ENCODE measurements around the gene CTCF.
A peak's percentile ranks its signal among the peaks of the same experiment; 100 is the strongest.
"Not testable (repeated sequence)": the region's sequence is repeated elsewhere in the genome, so short reads cannot be mapped to it uniquely, and the experiment has no call there.

CTCF gene

DNA sequence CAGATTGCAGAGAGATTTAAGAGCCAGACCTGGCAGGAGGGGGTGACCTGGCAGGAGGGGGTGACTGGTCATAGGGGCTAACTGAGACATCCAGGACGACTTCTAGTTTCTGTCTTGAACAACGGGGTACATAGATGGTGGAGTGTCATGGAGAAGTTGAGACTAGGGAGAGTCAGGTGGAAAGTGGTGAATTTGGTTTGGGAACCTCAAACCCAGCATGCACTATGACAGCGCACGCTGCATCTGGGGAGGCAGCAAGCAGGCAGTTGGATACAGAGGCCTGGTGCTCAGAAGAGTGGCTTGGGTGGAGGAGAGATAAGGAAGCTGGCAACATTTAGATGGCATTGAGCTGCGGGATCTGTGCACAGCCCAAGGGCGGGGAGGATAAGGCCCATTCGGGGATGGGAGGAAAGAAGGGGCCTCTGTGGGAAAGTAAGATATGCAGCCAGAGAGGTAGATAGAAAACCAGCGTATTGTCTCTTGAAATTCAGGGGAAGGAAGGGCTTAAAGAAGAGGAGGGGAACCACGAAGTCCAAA lies 29.2 kb upstream of the CTCF start:
- no peak for DNase-seq (ENCODE audit: low read depth in 2 of 3, low spot score in 1 of 3)

DNA sequence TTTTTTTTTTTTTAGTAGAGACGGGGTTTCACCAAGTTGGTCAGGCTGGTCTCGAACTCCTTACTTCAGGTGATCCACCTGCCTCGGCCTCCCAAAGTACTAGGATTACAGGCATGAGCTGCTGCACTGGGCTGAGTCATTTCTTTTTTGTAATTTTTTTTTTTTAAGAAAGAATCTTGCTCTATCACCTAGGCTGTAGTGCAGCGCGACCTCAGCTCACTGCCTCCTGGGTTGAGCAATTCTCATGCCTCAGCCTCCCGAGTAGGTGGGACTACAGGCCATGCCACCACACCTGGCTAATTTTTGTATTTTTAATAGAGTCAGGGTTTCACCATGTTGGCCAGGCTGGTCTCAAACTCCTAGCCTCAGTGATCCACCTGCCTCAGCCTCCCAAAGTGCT lies 28.3 kb upstream of the CTCF start:
- not testable (repeated sequence) for DNase-seq (ENCODE audit: low read depth in 2 of 3, low spot score in 1 of 3)

DNA sequence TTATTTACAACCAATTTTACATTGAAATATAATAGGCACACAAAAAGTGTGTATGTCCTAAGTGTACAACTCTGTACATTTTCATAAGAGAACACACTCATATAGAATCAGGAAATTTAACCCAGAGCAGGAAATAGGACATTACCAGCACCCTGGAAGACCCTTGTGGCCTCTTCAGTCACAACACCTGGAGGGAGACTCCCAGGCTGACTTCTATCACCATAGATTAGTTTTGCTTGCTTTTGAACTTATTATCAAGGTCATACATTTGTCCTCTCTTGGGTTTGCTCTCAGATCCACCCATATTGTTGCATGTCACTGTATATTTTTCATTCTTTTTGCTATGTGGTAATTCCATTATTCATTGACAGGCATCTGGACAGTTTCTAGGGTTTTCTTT lies 27.9 kb upstream of the CTCF start:
- no peak for DNase-seq (ENCODE audit: low read depth in 2 of 3, low spot score in 1 of 3)

DNA sequence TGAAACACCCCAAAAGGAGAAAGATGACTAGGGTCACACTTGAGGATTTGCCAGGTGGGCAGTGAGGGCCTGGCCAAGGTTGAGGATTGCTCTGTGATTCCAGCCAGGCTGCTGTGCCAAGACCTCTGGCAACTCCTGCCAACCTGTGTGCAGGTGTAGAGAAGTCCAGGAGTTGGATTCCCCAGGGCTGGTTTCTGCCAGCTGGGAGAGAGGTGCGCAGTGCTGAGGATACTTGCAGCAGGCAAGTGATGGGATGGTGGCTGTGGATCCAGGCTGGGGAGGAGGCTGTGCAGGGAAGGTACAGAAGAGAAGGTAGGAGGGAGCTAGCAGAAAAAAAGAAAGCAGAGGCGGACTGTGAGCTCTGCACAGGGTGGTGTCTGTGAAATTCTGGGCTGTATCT lies 27.1 kb upstream of the CTCF start:
- no peak for DNase-seq (ENCODE audit: low read depth in 2 of 3, low spot score in 1 of 3)

DNA sequence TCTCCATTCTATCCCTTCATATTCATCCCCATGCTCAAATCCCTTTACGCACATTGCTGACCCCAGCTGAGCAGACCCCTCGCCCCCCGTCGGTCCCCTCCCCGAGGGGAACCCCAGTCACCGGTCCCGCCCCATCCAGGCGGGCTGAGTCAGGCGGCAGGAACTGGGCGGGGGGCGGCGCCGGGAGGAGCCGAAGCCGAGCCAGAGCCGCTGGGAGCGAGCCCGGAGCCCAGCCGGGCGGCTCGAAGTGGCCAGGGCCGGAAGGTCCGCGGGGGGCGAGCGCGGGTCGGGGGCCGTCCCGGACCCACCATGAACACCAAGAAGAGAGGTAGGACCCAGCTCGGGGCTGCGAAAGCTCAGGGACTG lies 25.1 kb upstream of the CTCF start:
- peak in 1 of 3 donors; percentile 38 for DNase-seq (ENCODE audit: low read depth in 2 of 3, low spot score in 1 of 3)

DNA sequence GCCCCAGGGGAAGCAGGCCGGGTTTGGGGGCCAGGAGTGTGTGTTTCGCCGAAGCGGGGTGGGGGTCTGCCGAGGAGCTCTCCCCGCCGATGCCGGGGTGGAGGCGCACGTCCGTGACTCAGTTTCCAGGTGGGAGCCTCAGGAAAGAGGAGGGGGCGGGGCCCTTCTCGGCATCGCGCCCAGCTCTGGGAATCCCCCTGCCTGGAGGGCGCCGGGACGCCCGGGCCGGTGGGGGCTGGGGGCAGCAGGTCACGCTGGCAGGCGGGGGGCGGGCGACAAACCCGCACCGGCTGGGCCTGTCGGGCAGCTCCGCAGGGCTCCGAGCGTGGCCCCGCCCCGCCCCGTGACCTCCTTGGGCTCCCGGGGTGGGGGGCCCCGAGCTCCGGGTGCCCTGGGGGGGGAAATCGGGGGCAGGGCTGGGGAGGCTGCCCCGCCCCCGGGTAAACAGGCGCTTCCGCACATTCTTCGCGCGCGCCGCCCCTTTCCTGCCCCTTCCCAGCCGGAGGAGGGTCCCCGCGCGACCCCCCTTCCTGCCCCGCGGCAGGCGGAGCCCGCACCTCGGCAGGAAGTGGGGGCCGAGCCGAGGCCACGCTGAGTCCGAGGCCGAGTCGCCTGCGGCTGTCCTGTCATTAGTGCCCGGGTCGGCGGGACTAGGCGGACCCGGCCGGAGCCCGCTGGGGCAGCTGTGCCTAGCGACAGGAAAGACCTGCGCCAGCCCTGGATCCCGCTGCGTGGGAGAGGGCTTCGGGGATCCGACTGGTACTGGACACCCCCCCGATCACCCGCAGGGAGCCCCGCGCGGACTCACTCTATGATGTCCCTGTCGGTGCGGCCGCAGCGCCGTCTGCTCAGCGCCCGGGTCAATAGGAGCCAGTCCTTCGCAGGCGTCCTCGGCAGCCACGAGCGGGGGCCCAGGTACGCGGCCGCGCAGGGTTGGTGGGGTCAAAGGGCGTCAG lies 24.4 kb upstream of the CTCF start:
- DNase-seq (ENCODE audit: low read depth in 2 of 3, low spot score in 1 of 3): peak in 1 of 3 donors; percentile 34

DNA sequence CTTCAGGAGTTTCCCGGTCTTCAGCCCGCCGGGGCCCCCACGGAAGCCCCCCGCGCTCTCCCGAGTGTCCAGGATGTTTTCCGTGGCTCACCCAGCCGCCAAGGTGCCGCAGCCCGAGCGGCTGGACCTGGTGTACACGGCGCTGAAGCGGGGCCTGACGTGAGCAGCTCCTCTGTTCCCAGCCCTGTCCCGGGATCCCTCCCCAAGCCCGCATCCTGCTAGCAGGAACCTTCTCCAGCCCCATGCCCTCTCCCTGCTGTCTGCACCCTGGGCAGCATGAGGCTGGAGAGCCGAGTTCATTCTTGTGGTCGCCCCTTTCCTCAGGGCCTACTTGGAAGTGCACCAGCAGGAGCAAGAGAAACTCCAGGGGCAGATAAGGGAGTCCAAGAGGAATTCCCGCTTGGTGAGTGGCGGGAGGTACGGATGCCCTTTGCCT lies 23.6 kb upstream of the CTCF start:
- DNase-seq (ENCODE audit: low read depth in 2 of 3, low spot score in 1 of 3): no peak

DNA sequence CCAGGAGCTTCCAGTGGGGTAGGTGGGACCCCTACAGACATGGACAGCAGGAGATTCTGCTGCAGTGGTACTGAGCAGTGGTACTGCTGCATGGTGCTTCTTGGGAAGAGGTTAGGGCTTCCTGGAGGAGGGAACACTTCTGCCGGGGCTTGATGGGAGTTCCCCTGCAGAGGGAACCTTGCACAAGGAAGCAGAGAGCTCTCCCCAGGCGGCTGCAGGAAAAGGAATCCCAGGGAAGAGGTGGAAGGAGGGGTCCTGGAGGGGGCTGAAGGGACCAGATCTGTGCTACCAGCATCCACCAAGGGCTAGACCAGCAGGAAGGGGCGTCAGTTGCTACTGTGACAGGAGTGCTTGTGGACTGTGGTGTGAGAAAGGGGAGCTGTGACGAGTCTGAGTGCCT lies 23.1 kb upstream of the CTCF start:
- no peak for DNase-seq (ENCODE audit: low read depth in 2 of 3, low spot score in 1 of 3)

DNA sequence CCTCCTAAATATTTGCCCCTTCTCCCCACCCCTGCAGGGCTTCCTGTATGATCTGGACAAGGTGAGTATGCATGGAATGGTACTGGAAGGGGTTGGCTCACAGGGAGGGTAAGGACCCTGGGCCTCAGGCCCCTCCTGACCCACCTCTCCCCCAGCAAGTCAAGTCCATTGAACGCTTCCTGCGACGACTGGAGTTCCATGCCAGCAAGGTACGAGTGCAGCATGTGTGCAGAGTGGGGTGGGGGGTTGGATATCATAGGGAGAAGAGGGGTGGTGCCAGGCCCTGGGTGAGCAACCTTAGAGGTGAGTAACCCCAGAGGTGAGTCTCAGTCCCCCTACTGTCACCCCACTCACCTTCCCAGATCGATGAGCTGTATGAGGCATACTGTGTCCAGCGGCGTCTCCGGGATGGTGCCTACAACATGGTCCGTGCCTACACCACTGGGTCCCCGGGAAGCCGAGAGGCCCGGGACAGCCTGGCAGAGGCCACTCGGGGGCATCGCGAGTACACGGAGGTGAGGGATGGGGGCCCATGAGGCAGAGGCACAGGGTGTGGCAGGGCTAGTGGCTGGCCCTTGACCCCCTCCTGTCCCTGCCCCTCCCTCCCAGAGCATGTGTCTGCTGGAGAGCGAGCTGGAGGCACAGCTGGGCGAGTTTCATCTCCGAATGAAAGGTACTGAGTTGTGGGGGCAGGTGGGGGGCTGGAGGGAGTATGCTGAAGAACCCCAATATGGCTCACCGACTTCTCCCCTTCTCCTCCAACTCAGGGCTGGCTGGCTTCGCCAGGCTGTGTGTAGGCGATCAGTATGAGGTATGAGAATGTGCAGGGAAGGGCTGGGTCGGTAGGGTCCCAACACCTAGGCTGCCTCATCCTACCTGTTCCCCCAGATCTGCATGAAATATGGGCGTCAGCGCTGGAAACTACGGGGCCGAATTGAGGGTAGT lies 22.4 kb upstream of the CTCF start:
- DNase-seq (ENCODE audit: low read depth in 2 of 3, low spot score in 1 of 3): no peak

DNA sequence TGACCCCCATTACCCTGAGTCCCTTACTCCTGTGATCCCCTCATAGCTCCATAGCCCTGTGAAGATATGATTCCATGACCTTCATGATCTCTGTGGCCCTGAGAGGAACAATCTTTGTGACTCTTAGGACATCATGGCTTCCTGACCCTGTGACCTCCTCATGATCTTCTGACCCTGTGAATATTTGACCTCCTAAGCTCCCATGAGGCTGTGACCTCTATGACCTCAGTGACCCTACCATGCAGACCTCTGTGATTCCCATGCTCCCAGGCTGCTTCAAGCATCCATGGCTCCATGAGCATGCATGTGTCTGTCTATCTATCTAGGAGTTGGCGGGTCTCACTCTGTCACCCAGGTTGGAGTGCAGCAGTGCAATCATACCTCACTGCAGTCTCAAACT lies 21.6 kb upstream of the CTCF start:
- no peak for DNase-seq (ENCODE audit: low read depth in 2 of 3, low spot score in 1 of 3)

DNA sequence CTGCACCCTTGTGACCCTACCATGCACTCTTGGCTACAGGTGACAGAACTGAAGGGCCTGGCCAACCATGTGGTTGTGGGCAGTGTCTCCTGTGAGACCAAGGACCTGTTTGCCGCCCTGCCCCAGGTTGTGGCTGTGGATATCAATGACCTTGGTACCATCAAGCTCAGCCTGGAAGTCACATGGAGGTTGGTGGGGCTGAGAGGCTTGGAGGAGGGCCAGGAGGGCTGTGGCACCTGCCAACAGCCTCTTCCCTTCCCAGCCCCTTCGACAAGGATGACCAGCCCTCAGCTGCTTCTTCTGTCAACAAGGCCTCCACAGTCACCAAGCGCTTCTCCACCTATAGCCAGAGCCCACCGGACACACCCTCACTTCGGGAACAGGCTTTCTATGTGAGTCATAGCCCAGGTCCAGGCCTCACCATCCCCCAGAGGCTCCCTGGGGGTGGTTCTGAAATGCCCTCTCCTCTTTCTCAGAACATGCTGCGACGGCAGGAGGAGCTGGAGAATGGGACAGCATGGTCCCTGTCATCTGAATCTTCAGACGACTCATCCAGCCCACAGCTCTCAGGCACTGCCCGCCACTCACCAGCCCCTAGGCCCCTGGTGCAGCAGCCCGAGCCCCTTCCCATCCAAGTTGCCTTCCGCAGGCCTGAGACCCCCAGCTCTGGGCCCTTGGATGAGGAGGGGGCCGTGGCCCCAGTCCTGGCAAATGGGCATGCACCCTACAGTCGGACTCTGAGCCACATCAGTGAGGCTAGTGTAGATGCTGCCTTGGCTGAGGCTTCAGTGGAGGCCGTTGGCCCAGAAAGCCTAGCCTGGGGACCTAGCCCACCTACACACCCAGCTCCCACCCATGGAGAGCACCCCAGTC lies 20.7 kb upstream of the CTCF start:
- DNase-seq (ENCODE audit: low read depth in 2 of 3, low spot score in 1 of 3): no peak

DNA sequence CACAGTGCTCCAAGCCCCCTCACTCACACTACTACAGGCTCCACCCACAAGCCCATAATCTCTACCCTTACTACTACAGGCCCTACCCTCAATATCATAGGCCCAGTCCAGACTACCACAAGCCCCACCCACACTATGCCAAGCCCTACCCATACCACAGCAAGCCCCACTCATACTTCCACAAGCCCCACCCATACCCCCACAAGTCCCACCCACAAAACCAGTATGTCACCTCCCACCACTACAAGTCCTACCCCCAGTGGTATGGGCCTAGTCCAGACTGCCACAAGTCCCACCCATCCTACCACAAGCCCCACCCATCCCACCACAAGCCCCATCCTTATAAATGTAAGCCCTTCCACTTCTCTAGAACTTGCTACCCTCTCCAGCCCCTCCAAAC lies 19.9 kb upstream of the CTCF start:
- DNase-seq (ENCODE audit: low read depth in 2 of 3, low spot score in 1 of 3): peak in 2 of 3 donors; percentile 48 to 53

DNA sequence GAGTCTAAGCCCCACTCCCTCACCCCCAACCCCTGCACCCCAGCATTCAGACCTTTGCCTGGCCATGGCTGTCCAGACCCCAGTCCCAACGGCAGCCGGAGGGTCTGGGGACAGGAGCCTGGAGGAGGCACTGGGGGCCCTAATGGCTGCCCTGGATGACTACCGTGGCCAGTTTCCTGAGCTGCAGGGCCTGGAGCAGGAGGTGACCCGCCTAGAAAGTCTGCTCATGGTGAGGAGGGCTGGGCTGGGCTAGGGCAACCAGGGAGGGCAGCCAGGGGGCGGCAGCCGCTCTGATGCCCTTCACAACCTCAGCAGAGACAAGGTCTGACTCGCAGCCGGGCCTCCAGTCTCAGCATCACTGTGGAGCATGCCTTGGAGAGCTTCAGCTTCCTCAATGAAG lies 19.3 kb upstream of the CTCF start:
- no peak for DNase-seq (ENCODE audit: low read depth in 2 of 3, low spot score in 1 of 3)

DNA sequence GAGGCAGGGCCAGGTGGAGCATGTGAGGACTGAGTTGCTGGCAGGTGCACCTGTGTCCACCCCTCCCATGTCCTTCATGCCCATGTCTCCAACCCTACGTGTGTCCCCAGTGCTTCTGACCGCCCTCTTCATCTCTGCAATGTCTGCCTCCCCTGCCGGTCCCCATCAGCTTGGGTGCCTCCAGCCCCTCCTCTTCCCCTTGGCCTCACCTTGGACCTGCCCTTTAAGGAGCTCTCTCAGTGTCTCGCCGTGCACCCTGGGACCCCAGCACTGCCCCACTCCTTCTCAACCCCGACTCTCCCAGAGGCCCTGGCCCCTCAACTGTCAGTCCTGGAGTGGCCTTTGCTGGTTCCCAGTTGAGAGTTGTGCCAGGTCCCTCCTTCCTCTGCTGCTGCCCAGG lies 18.7 kb upstream of the CTCF start:
- no peak for DNase-seq (ENCODE audit: low read depth in 2 of 3, low spot score in 1 of 3)

DNA sequence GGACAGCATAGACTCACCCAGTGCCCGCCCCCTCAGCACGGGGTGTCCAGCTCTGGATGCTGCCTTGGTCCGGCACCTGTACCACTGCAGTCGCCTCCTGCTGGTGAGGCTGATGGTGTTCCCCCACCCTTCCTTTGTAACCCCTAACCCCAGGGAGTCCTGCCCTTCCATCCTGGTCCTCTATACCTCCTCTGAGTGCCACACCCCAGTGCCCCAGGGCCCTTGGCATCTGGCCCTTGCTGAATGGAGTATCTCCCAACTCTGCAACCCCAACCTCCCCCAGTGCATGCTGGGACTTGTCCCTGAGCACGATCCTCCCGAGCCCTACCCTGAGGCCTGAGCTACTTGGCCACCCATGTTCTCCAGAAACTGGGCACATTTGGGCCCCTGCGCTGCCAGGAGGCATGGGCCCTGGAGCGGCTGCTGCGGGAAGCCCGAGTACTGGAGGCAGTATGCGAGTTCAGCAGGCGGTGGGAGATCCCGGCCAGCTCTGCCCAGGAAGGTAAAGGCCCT lies 17.9 kb upstream of the CTCF start:
- no peak for DNase-seq (ENCODE audit: low read depth in 2 of 3, low spot score in 1 of 3)

DNA sequence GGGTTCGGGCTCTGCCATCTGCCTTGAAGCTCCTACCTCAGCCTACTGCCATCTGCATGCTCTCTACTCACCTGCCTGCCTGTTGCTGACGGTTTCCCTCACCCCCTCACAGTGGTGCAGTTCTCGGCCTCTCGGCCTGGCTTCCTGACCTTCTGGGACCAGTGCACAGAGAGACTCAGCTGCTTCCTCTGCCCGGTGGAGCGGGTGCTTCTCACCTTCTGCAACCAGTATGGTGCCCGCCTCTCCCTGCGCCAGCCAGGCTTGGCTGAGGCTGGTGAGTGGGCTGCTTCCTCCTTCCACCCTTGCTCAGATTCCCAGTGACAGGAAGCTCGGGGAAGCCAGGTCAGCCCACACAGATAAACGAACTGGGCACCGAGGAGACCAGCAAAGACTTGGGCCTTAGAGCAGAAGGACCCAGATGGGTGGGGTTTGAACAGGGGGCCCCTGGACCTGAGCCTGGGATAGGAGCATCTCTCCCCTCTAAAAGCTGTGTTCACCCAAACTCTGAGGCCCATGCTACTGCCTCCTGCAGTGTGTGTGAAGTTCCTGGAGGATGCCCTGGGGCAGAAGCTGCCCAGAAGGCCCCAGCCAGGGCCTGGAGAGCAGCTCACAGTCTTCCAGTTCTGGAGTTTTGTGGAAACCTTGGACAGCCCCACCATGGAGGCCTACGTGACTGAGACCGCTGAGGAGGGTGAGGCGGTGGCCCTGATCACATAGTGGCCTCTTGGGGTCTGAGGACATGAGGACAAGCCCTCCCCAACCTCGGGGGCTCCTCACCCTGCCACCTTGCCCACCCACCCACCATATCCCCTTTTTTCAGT lies 17.3 kb upstream of the CTCF start:
- DNase-seq (ENCODE audit: low read depth in 2 of 3, low spot score in 1 of 3): no peak

DNA sequence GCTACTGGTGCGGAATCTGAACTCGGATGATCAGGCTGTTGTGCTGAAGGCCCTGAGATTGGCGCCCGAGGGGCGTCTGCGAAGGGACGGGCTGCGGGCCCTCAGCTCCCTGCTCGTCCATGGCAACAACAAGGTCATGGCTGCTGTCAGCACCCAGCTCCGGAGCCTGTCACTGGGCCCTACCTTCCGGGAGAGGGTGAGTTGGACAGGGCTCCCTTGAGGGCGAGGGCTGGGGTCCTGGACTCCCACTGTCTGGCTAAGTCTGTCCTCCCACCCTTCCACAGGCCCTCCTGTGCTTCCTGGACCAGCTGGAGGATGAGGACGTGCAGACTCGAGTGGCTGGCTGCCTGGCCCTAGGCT lies 16.7 kb upstream of the CTCF start:
- DNase-seq (ENCODE audit: low read depth in 2 of 3, low spot score in 1 of 3): no peak

DNA sequence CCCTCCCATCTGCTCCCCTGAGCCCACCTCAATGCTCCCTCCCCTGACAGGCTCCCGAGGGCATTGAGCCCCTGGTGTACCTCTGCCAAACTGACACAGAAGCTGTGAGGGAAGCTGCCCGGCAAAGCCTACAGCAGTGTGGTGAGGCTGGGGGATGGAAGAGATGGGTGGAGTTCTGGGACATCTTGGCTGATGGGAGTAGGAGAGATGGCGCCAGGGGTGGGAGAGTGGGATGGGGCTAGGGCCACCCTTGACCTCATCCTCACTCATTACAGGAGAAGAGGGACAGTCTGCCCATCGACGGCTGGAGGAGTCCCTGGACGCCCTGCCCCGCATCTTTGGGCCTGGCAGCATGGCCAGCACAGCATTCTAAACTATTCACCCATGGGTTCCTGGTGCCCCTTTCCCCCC lies 16.2 kb upstream of the CTCF start:
- DNase-seq (ENCODE audit: low read depth in 2 of 3, low spot score in 1 of 3): no peak

DNA sequence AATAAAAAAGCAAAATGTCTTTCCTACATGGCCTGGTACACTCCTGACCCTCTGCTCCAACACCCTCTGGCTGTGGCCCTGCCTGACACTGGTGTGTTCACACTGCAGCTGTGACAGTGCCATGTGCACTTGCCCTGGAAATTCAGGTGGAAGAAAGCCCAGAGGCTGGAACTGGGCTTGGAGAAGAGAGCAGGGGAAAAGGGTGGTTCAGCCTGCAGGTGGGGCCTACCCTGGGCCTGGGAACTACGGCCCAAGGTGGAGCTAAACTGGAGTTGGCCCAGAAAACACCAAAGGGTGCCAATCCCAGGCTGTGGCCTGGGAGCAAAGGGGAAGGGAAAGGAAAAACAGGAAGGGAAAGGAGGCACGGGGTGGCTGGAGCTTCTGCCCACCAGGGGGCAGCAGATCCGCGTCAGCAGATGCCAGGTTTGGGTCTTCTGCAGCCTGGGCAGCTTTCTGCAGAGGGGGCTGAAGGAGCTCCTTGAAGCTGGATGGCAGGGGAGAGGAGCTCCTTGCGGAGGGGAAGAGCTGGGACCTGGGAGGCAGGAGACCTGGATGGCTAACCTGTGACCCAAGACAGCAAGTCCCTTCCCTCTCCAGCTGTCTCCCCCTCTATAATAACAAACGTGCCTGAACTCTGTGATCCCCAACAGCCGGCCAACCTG lies 15.4 kb upstream of the CTCF start:
- peak; percentile 47 to 69 (median 63) for DNase-seq (ENCODE audit: low read depth in 2 of 3, low spot score in 1 of 3)

All from stimulated activated CD4-positive, alpha-beta T cell treated with anti-CD3 and anti-CD28 coated beads, Interleukin-12 subunit alpha, Interleukin-12 subunit beta, amount 100 ng/mL, for 48 hours (primary cell).